HG03558 (cell line): Measurements from ENCODE around the gene HSPG2.
"Not testable (repeated sequence)": the region's sequence is repeated elsewhere in the genome, so short reads cannot be mapped to it uniquely, and the experiment has no call there.

Source experiments
- ATAC-seq: cut with Tn5 transposase; IDR thresholded peaks from one replicate; pipeline ENCODE4 v1.9.1; 2021; ENCODE audit warnings: moderate number of reproducible peaks; ENCODE audit not compliant: unreplicated experiment; ENCODE audit errors: extremely low read depth

HSPG2 gene

DNA sequence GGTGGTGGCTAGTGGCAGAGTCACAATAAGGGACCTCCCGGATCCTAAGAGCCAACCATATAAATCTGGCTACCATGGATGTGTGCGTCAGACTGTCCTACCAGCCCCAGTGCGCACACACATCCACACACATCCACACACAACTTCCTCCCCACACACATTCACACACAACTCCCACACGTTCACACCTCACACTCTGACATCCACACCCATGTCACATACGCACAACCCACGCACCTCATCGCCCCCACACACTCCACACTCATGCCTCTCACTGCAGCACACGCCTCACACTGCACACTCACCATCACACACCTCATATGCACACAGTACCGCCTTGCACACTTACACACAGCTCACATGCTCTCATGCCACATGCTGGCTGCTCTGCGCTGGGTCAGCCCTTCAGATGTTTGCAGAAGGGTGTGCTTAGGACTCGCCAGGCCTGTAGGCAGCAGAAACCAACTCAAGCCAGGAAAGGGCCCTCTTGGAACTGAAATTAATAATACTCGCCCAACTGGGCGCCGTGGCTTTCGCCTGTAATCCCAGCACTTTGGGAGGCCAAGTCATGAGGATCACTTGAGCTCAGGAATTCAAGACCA is 122.0 kb downstream of the HSPG2 start:
- ATAC-seq, result no peak

GRCh38 chr1:21814241-21814918 is 122.7 kb downstream of the HSPG2 start:
- ATAC-seq, result no peak

- ATAC-seq, result no peak
Observed at GRCh38 chr1:21813542-21813941, 123.6 kb downstream of the HSPG2 start.

GRCh38 chr1:21811875-21812305 is 125.2 kb downstream of the HSPG2 start, which contains the start of gene LDLRAD2:
Gene LDLRAD2 (plus strand): TSS chr1:21812265. CDS start chr1:21812452, 187 bp downstream.
- ATAC-seq, result no peak

GRCh38 chr1:21804536-21804935 is 132.6 kb downstream of the HSPG2 start:
- ATAC-seq, result no peak

- no peak for ATAC-seq
Observed at GRCh38 chr1:21801100-21801499, 136.0 kb downstream of the HSPG2 start.

DNA sequence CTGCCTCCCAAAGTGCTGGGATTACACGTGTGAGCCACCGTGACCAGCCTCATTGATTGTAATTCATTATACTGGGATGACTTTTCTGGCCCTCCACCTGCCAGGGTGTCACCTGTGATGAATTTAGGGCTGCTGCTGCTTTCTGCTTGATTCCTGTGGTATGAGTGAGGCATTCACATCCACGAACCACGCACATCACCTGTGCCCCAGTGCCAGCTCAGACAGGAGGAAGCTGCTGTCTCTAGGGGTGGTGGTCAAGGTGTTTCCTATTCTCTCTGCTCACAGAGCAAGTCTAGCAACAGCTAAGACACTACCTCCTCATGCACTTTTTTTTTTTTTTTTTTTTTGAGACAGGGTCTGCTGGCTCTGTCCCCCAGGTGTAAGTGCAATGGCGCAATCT is 137.4 kb downstream of the HSPG2 start:
- ATAC-seq, result no peak

GRCh38 chr1:21795075-21795474 is 142.0 kb downstream of the HSPG2 start:
- no peak for ATAC-seq

DNA sequence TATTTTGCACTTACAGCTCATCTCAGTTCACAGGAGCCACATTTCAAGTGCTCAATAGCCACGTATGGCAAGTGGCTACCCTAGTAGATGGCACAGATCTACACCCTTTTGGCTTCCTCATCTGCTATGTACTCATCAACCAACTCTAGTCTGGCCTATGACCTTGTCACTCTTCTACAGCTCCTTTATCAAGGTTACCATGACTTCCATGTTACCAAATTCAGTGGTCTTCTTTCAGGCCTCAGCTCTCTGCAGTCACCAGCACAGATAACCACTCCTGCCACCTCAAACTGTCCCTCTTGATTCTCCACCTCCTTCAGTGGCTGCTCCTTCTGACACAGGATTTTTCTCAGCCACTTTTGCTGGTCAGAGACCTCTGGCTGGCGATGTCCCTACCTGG is 142.5 kb downstream of the HSPG2 start:
- ATAC-seq, result no peak

- no peak for ATAC-seq
Observed at GRCh38 chr1:21793104-21793503, 144.0 kb downstream of the HSPG2 start.

DNA sequence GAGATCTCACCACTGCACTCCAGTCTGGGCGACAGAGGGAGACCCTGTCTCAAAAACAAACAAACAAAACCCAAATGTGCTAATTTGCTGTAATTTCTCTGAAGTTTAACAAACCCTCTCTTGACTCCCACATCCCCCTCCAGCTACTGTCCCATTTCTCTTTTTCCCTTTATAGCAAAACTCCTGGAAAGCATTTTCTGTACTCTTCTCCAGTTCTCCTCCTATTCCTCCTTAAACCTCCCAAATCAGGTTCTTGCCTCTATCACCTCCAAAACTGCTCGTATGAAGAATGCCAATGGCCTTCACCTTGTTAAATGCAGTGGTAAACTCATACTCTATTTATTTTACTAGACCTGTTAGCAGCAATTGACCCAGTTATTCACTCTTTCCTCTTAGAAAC is 150.5 kb downstream of the HSPG2 start:
- no peak for ATAC-seq

GRCh38 chr1:21785764-21786163 is 151.3 kb downstream of the HSPG2 start:
- ATAC-seq, result not testable (repeated sequence)

DNA sequence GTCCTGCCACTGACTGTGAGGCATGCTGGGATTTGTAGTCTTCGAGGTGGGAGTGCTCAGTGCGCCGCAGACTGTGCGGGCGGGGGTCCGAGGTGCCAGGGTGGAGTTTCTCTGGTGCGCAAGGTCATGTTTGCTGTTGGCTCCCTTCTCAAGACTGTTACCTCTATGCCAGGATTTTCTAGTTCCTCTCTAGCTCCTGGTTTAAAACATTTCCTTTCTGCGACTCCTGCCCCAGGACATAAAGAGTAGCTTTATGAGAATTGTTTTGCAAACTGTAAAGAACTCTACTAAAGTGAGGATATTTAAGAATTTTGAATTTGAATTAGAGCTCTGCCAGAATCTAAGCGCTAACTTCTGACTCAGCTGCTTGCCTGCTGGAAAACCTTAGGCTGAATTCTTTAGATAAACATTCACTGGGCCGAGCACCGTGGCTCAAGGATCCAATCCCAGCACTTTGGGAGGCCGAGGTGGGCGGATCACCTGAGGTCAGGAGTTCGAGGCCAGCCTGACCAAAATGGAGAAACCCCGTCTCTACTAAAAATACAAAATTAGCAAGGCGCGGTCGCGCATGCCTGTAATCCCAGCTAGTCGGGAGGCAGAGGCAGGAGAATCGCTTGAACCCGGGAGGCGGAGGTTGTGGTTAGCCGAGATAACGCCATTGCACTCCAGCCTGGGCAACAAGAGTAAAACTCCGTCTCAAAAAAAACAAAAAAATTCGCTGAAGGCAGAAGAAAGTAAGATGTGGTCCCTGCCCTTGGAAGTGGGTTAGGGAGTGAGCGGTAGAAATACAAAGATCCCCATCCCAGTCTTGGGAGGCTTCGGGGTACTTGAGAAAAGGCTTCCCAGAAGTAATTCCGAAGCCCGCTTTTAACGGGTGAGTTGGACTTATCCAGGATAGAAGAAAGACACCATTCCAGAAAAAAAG is 153.2 kb downstream of the HSPG2 start:
- ATAC-seq, result no peak

DNA sequence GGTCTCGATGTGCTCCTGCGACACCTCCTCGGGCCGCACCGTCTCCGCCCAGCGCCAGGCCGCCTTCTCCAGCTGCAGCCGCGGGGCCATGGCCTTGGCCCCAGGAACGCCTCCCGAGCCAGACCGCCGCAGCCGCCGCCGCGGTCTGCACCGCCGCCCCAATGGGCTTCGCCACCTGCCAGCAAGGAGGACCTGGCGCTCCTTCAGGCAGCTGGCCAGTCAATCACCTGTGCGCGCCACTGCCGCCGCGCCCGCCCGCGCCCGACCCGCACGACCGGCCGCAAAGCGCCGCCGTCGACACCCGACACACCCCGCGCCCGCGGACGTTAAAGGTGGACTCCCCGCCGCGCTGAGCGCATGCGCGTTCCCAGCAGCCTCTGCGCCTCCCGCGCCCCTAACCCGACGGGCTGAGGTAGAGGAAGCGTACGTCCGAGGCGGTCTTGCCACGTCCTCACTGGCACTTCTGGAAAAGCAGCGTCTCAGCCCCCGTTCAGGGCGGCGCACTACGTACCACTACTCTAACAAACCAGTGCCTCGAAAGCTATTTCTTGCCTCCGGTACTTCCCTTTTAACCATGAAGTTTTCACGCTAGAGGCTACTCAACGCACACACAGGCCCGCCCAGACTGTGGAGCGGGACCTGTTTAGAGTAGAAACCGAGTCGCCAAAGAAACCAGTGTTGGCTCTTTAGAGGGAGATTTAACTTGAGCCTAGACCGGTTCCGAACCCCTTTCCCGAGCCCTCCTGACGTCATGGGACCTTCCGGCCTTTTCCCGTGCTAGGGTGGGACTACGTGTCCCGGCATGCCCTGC is 154.0 kb downstream of the HSPG2 start, which contains the start of gene USP48:
Gene USP48 (minus strand): TSS at position 282 of the 811 bp plus-strand sequence. CDS start 192 bp downstream, at position 90.
- peak; percentile 54 for ATAC-seq

DNA sequence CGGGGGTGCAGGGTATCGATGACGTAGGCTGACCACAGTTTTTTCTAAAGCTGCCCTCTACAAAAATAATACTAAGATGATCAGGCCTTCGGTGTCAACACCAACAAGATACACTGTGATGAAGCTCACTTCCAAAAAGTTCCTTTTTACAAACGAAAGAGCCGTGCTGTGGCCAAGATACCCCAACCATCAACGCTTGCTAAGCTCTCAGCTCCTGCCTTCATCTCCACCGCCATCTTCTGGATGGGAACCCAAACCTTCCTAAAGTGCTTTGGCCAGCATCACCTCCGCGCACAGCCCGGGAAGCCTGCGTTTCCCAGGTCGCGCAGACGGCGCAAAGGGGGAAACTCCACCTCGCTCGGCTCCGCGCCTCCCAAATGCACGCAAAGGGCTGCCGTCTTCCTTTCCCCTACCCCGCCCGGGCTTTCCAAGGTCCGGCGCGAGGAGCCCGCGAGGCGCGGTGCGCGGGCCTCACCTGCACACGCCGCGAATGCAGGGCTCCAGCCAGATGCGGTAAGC is 154.7 kb downstream of the HSPG2 start:
- ATAC-seq, result no peak

GRCh38 chr1:21781815-21782348 is 155.2 kb downstream of the HSPG2 start:
- no peak for ATAC-seq

- no peak for ATAC-seq
Observed at GRCh38 chr1:21779613-21780521, 157.2 kb downstream of the HSPG2 start.

DNA sequence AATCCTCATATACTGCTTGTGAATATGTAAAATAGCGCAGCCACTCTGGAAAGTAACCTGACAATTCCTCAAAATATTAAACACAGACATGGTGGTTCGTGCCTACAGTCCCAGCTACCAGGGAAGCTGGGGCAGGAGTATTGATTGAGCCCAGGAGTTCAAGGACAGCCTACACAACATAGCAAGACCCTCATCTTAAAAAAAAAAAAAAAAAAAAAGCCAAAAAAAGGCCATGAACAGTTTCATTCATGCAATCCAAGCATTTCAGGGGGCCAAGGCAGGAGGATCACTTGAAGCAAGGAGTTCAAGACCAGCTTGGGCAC is 158.7 kb downstream of the HSPG2 start:
- no peak for ATAC-seq

- ATAC-seq, result not testable (repeated sequence)
Observed at GRCh38 chr1:21776925-21777324, 160.2 kb downstream of the HSPG2 start.
